Stimulated activated CD4-positive, alpha-beta T cell treated with anti-CD3 and anti-CD28 coated beads, Interleukin-12 subunit alpha, Interleukin-12 subunit beta, amount 100 ng/mL, for 4 hours (primary cell): ENCODE measurements around the gene UPK3A.
"Not testable (repeated sequence)": the region's sequence is repeated elsewhere in the genome, so short reads cannot be mapped to it uniquely, and the experiment has no call there.

Experiments used
- DNase-seq: peaks from one replicate; pipeline ENCODE4 v3.0.0-alpha.2; 2020

The UPK3A gene

GRCh38 chr22:45284705-45285262 lies at the start of gene UPK3A:
Gene UPK3A (plus strand): TSS chr22:45284949. CDS start chr22:45285014, 65 bp downstream.
- DNase-seq: peak; percentile 64

- DNase-seq: no peak
Observed at GRCh38 chr22:45235101-45235777, 49.5 kb upstream of the UPK3A start.

DNA sequence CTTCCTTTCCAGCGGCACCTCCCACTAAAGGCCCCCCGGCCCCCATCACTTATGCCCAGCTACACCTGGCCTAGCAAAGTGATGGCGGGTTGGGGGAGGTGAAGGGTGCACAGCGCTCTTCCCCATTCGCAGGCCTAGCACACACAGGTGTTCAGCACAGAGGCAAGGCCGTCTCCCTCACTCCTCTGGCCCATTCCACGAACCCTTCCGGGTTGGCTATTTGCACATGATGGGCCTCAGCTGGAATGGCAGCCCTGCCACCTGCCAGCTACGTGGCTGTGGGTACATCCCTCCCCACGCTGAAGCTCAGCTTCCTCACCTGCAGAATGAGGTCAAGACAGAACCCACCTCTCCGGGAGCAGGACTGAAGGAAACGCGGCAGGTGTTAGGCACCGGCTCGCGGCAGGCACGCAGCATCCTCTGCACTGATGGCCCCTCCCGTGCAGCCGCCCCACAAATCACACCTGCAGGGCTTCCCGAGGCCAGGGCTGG lies 48.9 kb upstream of the UPK3A start:
- no peak for DNase-seq

DNA sequence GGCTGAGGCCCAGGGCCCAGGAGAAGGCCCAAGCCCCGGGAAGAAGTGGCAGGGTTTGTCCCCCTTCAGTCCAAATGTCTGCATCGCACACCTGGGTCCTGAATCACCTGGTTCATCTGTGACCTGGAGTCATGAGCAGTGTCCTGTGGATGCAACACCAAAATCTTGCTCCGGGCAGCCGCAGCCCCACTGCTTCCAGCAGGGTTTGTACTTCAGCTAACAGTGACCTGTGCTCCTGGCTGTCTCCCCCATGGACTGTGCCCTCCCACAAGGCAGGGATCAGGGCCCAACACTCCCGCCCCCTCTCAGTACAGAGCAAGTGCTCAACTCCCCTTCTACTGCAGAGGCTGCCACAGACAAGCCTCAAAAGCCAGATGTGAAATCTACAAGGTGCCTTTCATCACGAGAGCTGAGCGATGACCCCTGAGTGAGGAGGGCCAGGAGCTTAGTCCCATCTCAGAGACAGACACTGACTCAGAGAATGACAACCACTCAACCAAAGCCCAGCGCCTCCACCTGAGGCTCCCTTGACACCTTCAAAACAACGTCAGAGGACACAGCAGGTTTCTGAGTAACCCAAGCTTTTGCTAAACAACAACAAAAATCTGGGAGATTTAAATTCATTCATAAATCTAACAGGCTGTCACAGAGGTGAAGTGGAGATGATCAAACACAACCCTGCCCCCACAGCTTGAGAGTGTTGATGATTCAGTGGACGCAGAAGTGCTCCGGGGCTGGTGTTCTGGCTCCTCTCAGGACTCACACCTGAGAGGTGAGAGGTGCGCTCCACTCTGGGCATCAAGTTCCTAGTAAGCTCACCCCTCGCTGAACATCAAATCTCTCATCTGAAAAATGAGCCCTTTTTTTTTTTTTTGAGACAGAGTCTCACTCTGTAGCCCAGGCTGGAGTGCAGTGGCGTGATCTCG lies 47.4 kb upstream of the UPK3A start:
- no peak for DNase-seq

DNA sequence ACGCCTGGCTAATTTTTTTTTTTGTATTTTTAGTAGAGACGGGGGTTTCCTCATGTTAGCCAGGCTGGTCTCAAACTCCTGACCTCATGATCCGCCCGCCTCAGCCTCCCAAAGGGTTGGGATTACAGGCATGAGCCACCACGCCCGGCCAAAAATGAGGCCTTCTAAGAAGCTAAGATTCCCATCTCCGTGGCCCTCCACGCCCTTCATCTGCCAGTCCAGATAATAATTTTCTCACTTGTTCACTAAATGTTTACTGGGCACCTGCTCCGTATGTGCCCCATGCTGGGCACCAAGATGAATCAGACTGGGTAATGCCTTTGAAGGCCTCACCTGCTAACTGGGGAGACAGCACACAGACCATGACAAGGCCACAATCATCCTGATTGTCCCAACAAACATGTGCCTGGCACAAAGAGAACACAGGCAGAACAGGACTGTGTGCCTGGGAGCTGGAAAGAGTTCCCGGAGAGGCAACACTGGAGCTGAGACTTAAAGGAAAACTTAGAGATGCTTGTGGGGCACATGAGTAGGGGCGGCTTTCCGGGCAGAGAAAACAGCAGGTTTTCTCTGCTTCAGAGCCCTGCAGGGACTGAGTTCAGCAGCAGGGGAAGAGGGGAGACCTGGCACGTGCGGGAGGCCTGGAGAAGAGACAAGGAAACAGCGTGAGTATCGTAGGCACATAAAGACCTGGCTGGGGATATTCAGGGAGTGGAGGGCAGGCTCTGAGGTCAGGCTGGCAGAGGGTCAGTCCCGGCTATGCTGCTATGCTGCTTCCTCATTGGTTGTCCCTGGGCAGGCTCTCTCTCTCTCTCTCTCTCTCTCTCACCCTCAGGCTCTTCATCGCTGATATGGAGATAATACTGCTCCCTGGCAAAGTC lies 46.4 kb upstream of the UPK3A start:
- no peak for DNase-seq

DNA sequence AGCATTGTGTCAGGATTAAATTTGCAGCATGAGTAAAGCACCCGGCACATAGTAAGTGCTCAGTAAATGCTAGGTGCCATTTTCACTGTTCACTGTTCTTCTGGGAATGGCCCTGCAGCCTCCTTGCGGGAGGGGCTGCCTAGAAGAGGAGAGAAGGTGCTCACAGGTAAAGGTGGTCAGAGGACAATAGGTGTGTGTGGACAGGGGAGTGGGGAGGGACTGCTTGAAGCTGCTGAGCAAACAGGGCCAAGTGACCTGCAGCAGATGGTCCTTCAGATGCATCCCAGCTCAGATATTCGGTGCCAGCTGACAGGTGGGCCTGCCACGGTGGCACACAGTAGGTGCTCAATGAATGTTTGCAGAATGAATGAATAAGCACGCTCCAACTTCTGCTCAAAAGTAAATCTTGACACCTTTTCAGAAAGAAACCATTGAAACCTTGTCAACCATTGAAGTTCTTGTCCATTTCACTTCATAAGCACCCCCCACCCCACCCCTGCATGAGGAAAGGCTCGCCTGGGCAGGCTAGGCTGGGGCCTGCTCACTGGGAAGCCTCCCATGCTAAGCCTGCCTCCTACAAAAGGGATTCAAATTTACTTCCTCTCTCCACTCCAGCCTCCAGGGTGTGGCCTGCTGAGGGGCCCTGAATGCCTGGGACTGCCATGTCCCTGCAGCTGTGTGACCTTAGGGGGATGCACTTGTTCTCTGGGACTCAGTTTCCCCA lies 45.6 kb upstream of the UPK3A start:
- no peak for DNase-seq

GRCh38 chr22:45239681-45240051 lies 45.1 kb upstream of the UPK3A start:
- no peak for DNase-seq

DNA sequence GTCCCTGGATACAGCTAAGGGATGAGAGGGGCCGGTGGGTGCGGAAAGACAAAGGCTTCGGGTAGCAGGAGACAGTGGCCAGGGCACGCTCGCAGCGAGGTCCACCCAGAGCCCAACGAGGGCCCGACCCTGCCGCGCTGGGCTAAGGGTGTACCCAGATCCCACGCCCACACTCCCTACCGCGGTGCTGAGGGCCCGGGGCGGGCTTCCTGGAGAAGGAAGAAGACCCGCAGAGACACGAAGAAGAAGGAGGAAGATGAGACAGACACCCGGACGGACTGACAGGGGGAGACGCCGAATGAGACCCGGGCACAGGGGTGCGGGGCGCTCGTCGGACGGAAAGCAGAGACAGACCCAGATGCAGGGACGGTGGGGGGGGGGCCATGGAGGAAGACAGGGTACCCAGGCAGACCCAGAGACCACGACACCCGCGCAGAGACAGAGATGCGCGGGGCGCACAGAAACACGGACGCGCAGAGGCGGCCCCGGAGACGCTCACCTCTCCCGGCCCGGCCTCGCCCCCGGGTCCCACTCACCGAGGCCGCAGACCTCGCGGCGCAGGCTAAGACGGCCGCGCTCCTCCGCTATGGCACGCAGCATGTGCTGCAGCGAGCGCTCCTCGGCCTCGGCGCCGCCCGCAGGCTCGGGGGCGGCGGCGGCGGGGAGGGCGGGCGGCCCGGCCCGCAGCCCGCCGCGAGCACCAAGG lies 44.5 kb upstream of the UPK3A start:
- DNase-seq: peak; percentile 25

- peak; percentile 78 for DNase-seq
Observed at GRCh38 chr22:45240810-45241631, 43.7 kb upstream of the UPK3A start, which contains the start of gene KIAA0930. Gene KIAA0930 (minus strand): TSS chr22:45240894. CDS start chr22:45240703, 191 bp downstream.

DNA sequence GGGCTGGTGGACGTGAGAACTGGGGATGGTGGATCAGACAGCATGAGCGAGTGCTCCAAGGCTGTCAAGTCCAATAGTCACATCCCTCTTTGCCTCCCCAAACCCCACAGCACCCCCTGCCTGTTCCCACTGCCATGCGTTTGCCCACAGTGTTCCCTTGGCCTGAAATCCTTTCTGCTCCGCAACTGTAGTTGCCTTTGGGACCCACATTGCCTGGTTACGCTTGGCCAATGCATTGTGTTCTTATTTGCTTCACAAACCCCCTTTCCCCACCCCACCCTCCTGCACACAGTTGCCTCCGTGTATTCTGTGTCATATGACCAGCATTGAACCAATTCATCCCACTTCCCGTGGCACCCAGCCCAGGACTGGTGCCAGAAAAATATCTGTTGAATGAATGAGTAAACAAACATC lies 42.0 kb upstream of the UPK3A start:
- DNase-seq: no peak

GRCh38 chr22:45244916-45245315 lies 39.8 kb upstream of the UPK3A start:
- DNase-seq: no peak

- no peak for DNase-seq
Observed at GRCh38 chr22:45246060-45246985, 38.4 kb upstream of the UPK3A start.

DNA sequence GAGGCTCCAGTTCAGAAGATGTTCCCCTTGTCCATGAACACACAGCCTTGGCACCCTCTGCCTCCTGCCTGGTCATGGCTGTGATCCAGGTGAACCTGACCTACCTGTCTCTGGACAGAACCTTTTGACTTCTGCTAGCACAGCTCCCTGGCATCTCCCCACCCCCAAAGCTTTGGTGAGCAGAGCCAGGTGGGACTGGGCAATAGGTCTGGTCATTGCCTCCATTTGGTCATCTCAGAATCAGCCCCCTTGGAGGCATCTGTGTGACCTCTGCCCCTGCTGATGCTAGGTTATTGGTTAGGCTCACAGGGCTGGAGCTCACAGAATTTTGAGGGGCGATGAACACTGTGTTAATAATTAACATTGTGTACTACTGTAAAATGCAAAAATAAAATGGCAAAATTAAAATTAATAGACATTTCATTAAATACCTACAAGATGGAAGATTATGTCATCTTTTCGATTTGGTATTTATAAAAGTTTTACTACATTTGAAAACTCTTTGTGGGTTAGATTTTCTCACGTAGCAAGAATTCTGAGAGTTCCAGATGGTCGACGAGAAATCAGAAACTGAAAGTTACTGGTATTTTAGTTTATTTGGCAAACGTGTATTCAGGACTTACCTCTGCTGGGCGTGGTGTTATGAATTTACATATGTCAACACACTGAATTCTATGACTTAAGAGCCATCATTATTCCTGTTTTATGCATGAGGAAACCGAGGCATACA lies 35.8 kb upstream of the UPK3A start:
- no peak for DNase-seq

GRCh38 chr22:45251825-45252224 lies 32.9 kb upstream of the UPK3A start:
- no peak for DNase-seq

- DNase-seq: no peak
Observed at GRCh38 chr22:45253039-45253641, 31.6 kb upstream of the UPK3A start.

- DNase-seq: no peak
Observed at GRCh38 chr22:45254388-45254787, 30.4 kb upstream of the UPK3A start.

DNA sequence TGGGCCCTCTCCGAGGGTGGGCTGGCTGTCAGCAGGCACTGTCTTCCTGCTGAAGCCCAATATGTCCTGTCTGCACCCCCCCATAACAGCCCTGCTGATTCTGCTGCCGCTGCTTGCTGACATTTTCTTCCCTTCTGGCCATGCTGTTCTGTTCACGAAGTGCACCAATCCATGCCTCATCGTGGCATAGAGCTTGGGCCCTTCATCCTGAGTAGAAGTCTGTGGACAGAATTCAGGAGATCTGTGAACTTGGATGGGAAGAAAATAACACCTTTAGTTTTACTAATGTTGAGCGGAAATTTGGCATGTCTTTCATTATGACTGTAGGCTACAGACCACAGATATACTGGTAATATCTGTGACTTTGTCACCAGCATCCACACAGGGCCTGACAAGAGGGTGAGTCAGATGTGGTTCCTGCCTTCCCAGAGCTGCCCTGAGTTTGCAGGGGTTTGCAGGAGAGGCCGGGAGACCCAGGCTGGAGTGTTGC lies 29.9 kb upstream of the UPK3A start:
- DNase-seq: no peak

GRCh38 chr22:45257941-45258340 lies 26.8 kb upstream of the UPK3A start:
- not testable (repeated sequence) for DNase-seq
